ENCODE measurements around the gene MITF. TPM values are rescaled to one million over a fixed set of nuclear protein-coding genes. Genes with fewer than 3 reads are reported as not detected.

MITF gene
- total RNA-seq, 1 donor from 2014 or later = 71.0 TPM

DNA sequence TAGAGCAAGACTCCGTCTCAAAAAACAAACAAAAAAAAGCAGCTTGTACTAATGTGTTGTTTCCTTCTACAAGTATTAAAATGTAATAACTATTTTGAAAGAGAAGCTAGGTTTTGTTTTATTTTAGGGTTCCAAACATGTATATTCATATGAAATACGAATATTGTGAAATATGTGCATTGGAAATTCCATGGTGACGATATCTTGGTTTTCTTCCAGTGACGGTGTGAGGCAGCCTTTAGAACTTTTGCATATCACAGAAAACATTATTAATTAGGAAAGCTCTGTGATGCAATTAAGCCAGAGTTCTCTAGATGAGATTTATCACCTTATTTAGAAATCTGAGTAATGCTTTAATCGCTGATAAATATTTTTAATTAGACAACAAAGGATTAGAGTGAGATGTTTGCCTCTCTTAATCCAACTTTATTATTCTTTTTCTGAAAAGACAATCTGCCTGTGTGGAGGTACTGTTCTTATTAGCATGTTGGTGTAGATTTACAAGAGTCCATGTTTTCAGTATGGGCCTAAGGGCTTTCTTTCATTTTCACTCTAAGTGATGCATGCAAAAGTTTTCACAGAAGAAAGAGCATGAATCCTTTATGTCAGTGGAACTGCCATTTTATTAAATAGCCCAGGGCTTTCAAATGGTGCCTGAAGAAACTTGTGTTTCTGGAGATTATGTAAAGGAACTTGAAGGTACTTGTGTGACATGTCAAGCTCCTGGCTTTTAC, 222.6 kb downstream of the MITF start:
- ATAC-seq (no peak), DNase-seq (ENCODE audit: missing footprints) (no peak)
- intact Hi-C loops (cut with DNase I) = no loop called here

DNA sequence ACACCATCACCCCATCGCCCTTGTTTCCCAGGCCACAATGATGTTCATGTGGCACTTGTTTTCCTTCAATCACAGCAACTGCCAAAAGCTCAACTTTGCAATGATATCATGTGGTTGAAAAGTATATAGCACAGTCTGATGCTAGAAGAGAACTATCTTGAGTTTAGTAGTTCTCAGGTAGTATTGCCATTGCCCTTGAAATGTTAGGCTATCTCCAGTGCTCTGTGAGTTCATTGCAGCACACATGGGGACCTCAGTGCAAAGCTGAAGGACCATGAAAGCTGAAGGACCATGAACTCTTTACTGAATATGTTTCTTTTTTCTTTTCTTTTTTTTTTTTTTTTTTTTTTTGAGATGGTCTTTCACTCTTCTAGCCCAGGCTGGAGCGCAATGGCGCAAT, 224.4 kb downstream of the MITF start:
- DNase-seq (ENCODE audit: missing footprints) = no peak
- intact Hi-C loops (cut with DNase I) = no loop called here
- ATAC-seq = no peak

- ATAC-seq (no peak), DNase-seq (ENCODE audit: missing footprints) (no peak)
- intact Hi-C loops (cut with DNase I) = no loop called here
These were observed 227.9 kb downstream of the MITF start for GRCh38 chr3:69967156-69967555.

DNA sequence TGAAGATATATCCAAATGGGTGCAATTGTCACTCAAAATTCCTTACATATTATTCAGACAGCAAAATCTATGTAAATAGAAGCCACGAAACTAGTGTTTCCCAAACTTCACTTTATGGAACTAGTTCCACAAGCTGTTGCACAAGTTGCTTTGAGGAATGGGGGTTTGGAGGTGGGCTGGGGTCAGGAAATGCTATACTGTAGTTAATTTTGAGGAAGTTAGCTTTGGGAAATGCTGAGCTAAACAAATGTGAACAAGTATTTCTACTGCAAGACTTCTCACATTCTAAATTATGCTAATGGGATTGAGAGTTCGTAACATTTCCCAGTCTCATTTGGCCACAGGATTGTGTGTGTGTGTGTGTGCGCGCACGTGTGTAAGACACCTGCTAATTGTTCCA, 231.6 kb downstream of the MITF start:
- DNase-seq (ENCODE audit: missing footprints) (no peak), ATAC-seq (no peak)
- intact Hi-C loops (cut with DNase I) = no loop called here

DNA sequence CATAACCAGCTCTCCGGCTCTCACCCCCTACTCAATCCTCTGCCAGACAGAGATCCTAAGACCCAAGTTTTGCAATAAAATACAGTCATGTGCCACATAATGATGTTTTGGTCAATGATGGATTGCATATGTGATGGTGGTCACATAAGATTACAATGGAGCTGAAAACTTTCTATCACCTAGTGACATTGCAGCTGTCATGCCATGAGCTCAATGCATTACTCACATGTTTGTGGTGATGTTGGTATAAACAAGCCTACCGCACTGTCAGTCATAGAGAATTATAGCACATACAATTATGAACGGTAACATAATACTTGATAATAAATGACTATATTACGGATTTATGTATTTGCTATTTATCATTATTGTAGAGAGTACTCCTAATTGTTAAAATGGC, 233.4 kb downstream of the MITF start:
- intact Hi-C loops (cut with DNase I) = no loop called here
- DNase-seq (ENCODE audit: missing footprints) (no peak), ATAC-seq (no peak)

GRCh38 chr3:69976021-69976420, 236.8 kb downstream of the MITF start:
- ATAC-seq = no peak
- DNase-seq (ENCODE audit: missing footprints) = no peak
- intact Hi-C loops (cut with DNase I) = no loop called here

GRCh38 chr3:69983546-69984265, 244.4 kb downstream of the MITF start:
- no peak for ATAC-seq
- intact Hi-C loops (cut with DNase I) = no loop called here
- DNase-seq (ENCODE audit: missing footprints) = no peak

DNA sequence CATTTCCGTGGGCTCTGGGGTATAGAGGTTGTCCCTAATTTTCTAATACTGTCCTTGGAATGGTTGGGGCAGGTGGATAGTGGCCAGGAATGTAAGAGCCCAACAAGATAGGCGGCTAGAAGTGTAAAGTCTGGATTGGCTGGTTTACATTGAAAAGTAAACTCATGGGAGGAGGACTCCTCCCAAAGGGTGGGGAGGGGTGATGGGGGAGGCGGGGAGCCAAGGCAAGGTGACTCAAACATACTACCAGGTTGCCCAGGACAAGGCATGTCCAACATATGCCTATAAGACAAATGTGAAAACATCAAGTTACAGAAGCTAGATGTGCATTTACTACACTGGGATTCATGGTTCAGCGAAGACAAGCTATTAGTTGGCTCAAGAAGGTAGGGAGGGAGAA, 246.0 kb downstream of the MITF start:
- ATAC-seq = no peak
- no peak for DNase-seq (ENCODE audit: missing footprints)
- intact Hi-C loops (cut with DNase I) = no loop called here

GRCh38 chr3:69986419-69986818, 247.2 kb downstream of the MITF start:
- DNase-seq (ENCODE audit: missing footprints) (no peak), ATAC-seq (no peak)
- intact Hi-C loops (cut with DNase I) = no loop called here

- ATAC-seq (no peak), DNase-seq (ENCODE audit: missing footprints) (no peak)
- intact Hi-C loops (cut with DNase I) = no loop called here
These were observed 248.6 kb downstream of the MITF start for GRCh38 chr3:69987833-69988232.

DNA sequence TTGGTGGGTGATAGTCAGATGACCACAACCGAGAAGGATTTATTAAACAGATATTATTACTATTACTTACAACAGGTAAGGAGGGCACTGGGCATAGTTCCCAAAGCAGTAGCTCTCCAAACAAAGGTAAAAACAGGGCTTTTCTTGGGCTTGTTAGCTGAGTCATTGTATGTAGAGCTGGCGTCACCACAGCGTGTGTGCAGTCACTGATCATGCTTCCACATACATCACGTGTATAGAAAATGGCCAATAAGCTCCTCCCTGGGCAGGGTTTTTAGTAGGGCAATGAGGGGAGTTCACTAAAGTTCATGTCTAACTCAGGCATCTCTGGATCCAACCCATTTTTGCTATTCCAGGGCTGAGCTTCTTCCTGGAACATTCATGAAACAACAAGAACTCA, 254.5 kb downstream of the MITF start:
- DNase-seq (ENCODE audit: missing footprints) (no peak), ATAC-seq (no peak)
- intact Hi-C loops (cut with DNase I) = no loop called here

GRCh38 chr3:69994919-69995318, 255.7 kb downstream of the MITF start:
- no peak for DNase-seq (ENCODE audit: missing footprints)
- peak; percentile 37 for ATAC-seq
- intact Hi-C loops (cut with DNase I) = no loop called here

DNA sequence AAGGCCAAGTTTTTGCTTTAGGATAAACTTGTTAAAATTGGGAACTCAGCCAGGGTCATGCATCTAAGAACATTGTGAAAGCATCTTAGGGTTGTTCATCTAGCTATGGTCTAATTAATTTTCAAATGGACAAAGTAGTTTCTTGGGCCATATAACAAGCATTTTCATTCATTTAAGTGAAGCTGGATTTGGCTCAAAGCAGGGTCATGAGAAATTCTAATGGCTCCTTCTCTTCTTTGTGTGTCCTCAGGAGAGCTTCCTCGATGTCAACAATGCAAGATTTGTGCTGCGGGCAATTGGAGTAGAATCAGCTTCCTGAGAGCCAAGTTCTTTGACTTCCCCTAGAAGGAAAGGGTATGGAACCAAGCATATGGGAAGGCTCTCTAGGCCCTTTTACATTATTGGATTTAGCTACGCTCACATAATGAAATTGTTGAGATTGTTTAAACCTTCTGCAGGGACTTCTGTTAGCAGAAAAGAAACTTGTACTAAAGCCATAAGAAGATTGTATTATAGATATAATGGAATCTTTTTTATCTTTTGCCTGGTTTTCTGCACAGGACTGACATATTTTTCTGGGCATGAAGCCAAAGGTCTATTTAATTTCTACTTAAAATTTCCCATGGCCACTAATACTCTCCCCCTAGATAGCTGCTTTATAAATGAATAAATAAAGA, 258.5 kb downstream of the MITF start:
- no peak for DNase-seq (ENCODE audit: missing footprints)
- intact Hi-C loops (cut with DNase I) = no loop called here
- no peak for ATAC-seq

- intact Hi-C loops (cut with DNase I) = no loop called here
- DNase-seq (ENCODE audit: missing footprints) (no peak), ATAC-seq (no peak)
These were observed 259.5 kb downstream of the MITF start for GRCh38 chr3:69998759-69999139.

GRCh38 chr3:69999140-70000027, 260.1 kb downstream of the MITF start, which contains the start of gene SAMMSON:
TSS of gene SAMMSON (plus strand) at chr3:69999733.
- intact Hi-C loops (cut with DNase I) = no loop called here
- peak; percentile 46 for ATAC-seq
- DNase-seq (ENCODE audit: missing footprints) = no peak

- intact Hi-C loops (cut with DNase I) = no loop called here
- DNase-seq (ENCODE audit: missing footprints) (no peak), ATAC-seq (no peak)
These were observed 260.8 kb downstream of the MITF start for GRCh38 chr3:70000028-70000410.

DNA sequence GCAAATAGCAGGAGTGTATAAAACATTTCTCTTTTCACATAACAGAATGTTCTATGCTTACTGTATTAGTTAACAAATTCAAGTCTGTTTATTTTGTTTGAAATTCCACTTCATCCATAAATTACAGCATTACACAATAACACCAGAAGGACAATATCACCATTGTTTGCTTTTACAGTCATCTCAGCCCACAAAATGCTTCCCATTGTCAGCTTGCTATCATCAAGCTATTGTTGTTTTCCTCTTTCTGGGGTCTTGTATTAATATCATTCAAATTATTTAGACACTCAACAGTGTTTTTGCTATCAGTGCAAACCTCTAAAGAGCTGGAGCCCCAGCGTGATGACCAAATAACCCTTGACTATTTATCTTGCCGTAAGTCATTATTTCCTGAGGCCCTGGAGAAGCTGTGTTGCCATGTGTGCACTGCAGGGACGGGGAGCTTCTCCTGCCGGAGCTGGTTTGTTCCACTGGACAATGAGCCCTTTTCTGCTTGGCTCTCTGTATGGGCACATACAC, 261.4 kb downstream of the MITF start:
- DNase-seq (ENCODE audit: missing footprints) (no peak), ATAC-seq (no peak)
- intact Hi-C loops (cut with DNase I) = no loop called here

- intact Hi-C loops (cut with DNase I) = no loop called here
- no peak for ATAC-seq
These were observed 263.9 kb downstream of the MITF start for GRCh38 chr3:70003119-70003518.

DNA sequence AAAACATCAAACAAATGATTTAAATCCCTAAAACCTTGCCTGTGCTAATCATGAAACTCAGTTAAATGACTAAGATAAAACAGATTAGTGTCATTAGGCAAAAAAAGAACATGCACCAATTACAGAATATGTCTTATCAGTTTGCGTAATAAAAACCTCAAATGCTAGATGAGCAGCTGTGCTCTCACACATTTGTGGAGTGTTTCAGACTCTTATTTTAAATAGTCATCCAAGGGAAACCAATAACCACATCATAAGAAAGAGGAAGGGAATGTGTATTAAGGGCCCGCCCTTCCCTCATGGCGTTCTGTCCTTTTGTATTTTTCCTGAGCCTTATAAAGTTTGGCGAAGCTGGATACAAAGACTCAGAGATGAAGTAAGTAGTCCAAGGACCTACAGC, 266.8 kb downstream of the MITF start:
- DNase-seq (ENCODE audit: missing footprints) = no peak
- intact Hi-C loops (cut with DNase I) = no loop called here

More at GRCh38 chr3:70003119-70003518, 263.9 kb downstream of the MITF start:
- no peak for DNase-seq (ENCODE audit: missing footprints)

More for the DNA sequence above, 266.8 kb downstream of the MITF start:
- ATAC-seq = no peak

Data from Right ventricle myocardium inferior (tissue), 1 donor.